ENCODE measurements around the gene MEIS1. TPM values are rescaled to one million over a fixed set of nuclear protein-coding genes. Genes with fewer than 3 reads are reported as not detected.

Gene MEIS1
- total and polyA plus RNA-seq, 2 of the 8 experiments (the other 6 are each of a cell fraction or from before 2014, with no cell fraction given): 0.17 to 1.2 TPM

GRCh38 chr2:66602341-66602740, 167.4 kb downstream of the MEIS1 start (continued):
- TF ChIP-seq GABPA (IDR thresholded peaks at IDR 0.05; ENCODE audit: borderline replicate concordance, insufficient read depth, low read length) (no peak), BACH1 (IDR thresholded peaks at IDR 0.05; ENCODE audit: low read length) (no peak)
- TF ChIP-seq, protein P1, sequence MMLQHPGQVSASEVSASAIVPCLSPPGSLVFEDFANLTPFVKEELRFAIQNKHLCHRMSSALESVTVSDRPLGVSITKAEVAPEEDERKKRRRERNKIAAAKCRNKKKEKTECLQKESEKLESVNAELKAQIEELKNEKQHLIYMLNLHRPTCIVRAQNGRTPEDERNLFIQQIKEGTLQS (IDR thresholded peaks at IDR 0.05; ENCODE audit: insufficient read depth, low read depth, low read length): no peak

Measured in H1 (cell line).